GM06990 (cell line): Measurements from ENCODE around the gene CIB2.

Experiments
- DNase-seq: peaks from one replicate; pipeline ENCODE4 v3.0.0-alpha.2; 2011; ENCODE audit not compliant: insufficient read length; ENCODE audit errors: extremely low read depth
- H3K27me3 ChIP-seq: replicated peaks from 2 replicates; pipeline ENCODE4 v1.6.0; 2011; ENCODE audit warnings: low read length; ENCODE audit not compliant: control insufficient read depth, insufficient read depth
- H3K36me3 ChIP-seq: 2 replicates; pipeline ENCODE4 v1.5.1; 2011; ENCODE audit warnings: low read length; ENCODE audit not compliant: control insufficient read depth, insufficient read depth
- H3K4me3 ChIP-seq: replicated peaks from 2 replicates; pipeline ENCODE4 v1.5.1; 2011; ENCODE audit warnings: low read depth, mild to moderate bottlenecking, control low read depth, low read length
- CTCF ChIP-seq: IDR thresholded peaks from 2 replicates; pipeline ENCODE4 v1.5.1; 2011; ENCODE audit warnings: low read length, control low read depth, mild to moderate bottlenecking, inconsistent platforms; ENCODE audit not compliant: insufficient read depth, poor library complexity, severe bottlenecking

The CIB2 gene

DNA sequence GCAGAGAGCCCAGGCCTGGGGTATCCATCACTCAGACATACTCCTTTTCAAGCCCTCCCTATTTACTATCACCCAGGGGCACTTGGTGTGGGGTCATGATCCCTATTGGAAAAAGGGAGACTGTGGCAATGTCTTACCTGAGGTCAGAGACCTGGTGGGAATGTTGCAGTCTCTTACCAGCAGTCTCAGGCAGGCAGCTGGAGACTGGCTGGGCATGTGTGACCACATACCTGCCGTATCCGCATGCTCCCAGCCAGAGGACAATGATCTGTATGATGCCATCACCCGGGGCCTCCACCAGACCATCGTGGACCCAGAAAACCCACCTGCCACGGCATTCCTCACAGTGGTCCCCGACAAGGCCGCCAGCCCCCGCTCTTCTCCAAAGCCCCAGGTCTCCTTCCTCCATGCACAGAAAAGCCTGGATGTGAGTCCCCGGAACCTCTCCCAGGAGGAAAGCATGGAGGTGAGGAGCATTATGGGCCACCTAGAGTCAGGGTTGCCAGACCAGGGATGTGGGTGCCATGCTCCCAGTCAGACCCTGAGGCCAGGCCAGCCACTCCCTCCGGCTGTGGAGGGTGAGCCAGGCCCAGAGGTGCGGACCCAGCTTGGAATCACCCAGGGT is 33.0 kb downstream of the CIB2 start:
- no peak for TF ChIP-seq CTCF
- Histone ChIP-seq H3K4me3 (no peak overlapping the region), H3K36me3 (no peaks in the 10 kb centered on the region)

DNA sequence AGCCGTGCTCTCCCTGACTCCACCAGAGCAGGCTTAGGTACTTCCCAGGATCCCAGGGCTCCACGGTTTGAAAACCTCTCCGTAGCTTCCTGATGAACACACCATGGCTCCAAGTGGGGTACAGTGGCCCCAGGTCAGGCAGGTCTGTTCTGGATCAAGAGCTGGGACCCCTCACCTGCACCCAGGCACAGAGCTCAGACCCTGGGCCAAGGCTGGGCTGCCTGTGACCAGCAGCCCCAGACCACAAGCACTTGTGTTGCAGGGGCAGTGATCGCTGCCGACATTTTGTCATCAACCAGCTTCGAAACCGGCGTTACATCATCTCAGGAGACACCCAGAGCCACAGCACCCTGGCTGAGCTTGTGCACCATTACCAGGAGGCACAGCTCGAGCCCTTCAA is 33.6 kb downstream of the CIB2 start:
- Histone ChIP-seq H3K27me3 (no peaks in the 10 kb centered on the region), H3K36me3 (no peaks in the 10 kb centered on the region), H3K4me3 (no peak overlapping the region)
- TF ChIP-seq CTCF, result no peak
- DNase-seq, result no peak

More for the DNA sequence above, 33.0 kb downstream of the CIB2 start:
- no peaks in the 10 kb centered on the region for H3K27me3 ChIP-seq
- no peak for DNase-seq

- Histone ChIP-seq H3K36me3 (no peaks in the 10 kb centered on the region), H3K4me3 (no peak overlapping the region), H3K27me3 (no peaks in the 10 kb centered on the region)
- TF ChIP-seq CTCF, result no peak
- DNase-seq, result no peak
Observed at GRCh38 chr15:78093242-78094020, 37.8 kb downstream of the CIB2 start.

DNA sequence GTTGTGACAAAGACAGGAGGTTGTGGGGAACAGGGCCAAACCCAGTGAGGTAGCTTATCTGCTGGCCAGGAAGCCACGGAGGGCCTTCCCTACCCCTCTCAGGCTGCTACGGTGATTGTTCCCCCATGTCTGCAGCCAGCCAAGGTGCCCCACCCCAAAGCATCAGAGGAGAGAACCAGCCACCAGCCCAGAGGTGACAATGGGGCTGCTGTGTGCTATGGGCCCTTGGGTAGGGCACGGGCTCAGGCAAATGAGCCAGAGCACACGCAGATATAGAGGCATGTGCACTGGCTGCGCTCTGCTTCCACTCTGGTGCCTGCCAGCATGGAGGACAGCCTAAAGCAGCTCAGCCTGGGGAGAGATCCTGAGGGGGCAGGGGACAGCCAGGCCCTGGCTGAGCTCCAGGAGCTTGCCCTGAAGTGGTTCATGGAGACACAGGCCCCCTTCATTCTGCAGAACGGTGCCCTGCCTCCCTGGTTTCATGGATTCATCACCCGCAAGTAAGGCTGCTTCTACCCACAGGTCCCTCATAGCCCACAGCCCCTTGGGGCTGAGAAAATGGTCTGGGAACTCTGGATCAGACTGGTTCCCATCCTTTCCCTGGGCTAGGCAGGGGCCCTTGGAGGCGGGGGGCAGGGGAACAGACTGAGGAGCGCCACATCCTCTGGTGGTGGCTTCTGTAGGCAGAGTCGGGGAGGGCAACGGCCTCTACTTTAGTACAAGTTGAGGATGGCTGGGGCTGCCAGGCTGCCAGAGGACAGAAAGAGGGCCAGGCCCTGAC is 38.8 kb downstream of the CIB2 start, which contains the start of gene SH2D7:
SH2D7 (plus strand) TSS at position 301 of the 781 bp plus-strand sequence; CDS start at position 325, 24 bp downstream.
- H3K4me3 ChIP-seq, result no peak within 1 kb of the TSS

GRCh38 chr15:78090422-78091063 is 40.7 kb downstream of the CIB2 start:
- no peaks in the 10 kb centered on the region for H3K27me3 ChIP-seq
- H3K36me3 ChIP-seq, result no peaks in the 10 kb centered on the region
- no peak overlapping the region for H3K4me3 ChIP-seq
- TF ChIP-seq CTCF, result no peak
- no peak for DNase-seq

More for the DNA sequence above, 38.8 kb downstream of the CIB2 start, which contains the start of gene SH2D7:
- H3K27me3 ChIP-seq, result no peaks in the 10 kb centered on the region
- H3K36me3 ChIP-seq, result no peaks in the 10 kb centered on the region
- no peak for DNase-seq
- TF ChIP-seq CTCF, result no peak
